ENCODE data around the gene PDE1C.

Gene PDE1C

GRCh38 chr7:32026083-32026425 is 44.2 kb downstream of the PDE1C start:
- Histone ChIP-seq H3K27ac (ENCODE audit: low read length) (no peak overlapping the region), H3K4me1 (ENCODE audit: low read length) (no peaks in the 10 kb centered on the region), H3K9me3 (ENCODE audit: insufficient read depth, low read length) (no peaks in the 10 kb centered on the region), H4K20me1 (ENCODE audit: insufficient read depth, low read length) (no peaks in the 10 kb centered on the region), H3K4me2 (ENCODE audit: low read length) (no peak overlapping the region), H3K9ac (ENCODE audit: low read length) (no peak overlapping the region), H3K27me3 (ENCODE audit: low read depth, low read length) (no peaks in the 10 kb centered on the region), H3K36me3 (replicated peaks; ENCODE audit: low read depth, low read length) (no peaks in the 10 kb centered on the region), H2AFZ (ENCODE audit: low read depth, low read length) (no peak overlapping the region), H3K79me2 (ENCODE audit: low read length) (no peaks in the 10 kb centered on the region), H3K4me3 (ENCODE audit: low read length) (no peak overlapping the region)
- TF ChIP-seq EZH2phosphoT487 (IDR thresholded peaks at IDR 0.05; ENCODE audit: low read depth): no peak
- no peak for TF ChIP-seq CTCF (IDR thresholded peaks at IDR 0.05; ENCODE audit: low read depth, low read length)

GRCh38 chr7:32025381-32026082 is 44.7 kb downstream of the PDE1C start:
- Histone ChIP-seq H3K27ac (ENCODE audit: low read length) (no peak overlapping the region), H3K4me1 (ENCODE audit: low read length) (no peaks in the 10 kb centered on the region), H3K9ac (ENCODE audit: low read length) (no peak overlapping the region), H3K4me3 (ENCODE audit: low read length) (no peak overlapping the region), H2AFZ (ENCODE audit: low read depth, low read length) (no peak overlapping the region), H3K79me2 (ENCODE audit: low read length) (no peaks in the 10 kb centered on the region), H3K36me3 (replicated peaks; ENCODE audit: low read depth, low read length) (no peaks in the 10 kb centered on the region), H4K20me1 (ENCODE audit: insufficient read depth, low read length) (no peaks in the 10 kb centered on the region), H3K4me2 (ENCODE audit: low read length) (no peak overlapping the region), H3K9me3 (ENCODE audit: insufficient read depth, low read length) (no peaks in the 10 kb centered on the region), H3K27me3 (ENCODE audit: low read depth, low read length) (no peaks in the 10 kb centered on the region)
- TF ChIP-seq CTCF (IDR thresholded peaks at IDR 0.05; ENCODE audit: low read depth, low read length) (no peak), EZH2phosphoT487 (IDR thresholded peaks at IDR 0.05; ENCODE audit: low read depth) (no peak)

GRCh38 chr7:32023376-32023775 is 46.8 kb downstream of the PDE1C start:
- H3K36me3 ChIP-seq (replicated peaks; ENCODE audit: low read depth, low read length): no peaks in the 10 kb centered on the region
- H3K9me3 ChIP-seq (ENCODE audit: insufficient read depth, low read length): no peaks in the 10 kb centered on the region
- no peak overlapping the region for H3K4me2 ChIP-seq (ENCODE audit: low read length)
- no peaks in the 10 kb centered on the region for H3K27me3 ChIP-seq (ENCODE audit: low read depth, low read length)
- H3K27ac ChIP-seq (ENCODE audit: low read length): no peak overlapping the region
- no peak overlapping the region for H3K9ac ChIP-seq (ENCODE audit: low read length)
- no peaks in the 10 kb centered on the region for H4K20me1 ChIP-seq (ENCODE audit: insufficient read depth, low read length)
- H3K4me1 ChIP-seq (ENCODE audit: low read length): no peaks in the 10 kb centered on the region
- no peak overlapping the region for H2AFZ ChIP-seq (ENCODE audit: low read depth, low read length)
- H3K4me3 ChIP-seq (ENCODE audit: low read length): no peak overlapping the region
- H3K79me2 ChIP-seq (ENCODE audit: low read length): no peaks in the 10 kb centered on the region
- TF ChIP-seq EZH2phosphoT487 (IDR thresholded peaks at IDR 0.05; ENCODE audit: low read depth) (no peak), CTCF (IDR thresholded peaks at IDR 0.05; ENCODE audit: low read depth, low read length) (no peak)

GRCh38 chr7:32022966-32023365 is 47.2 kb downstream of the PDE1C start:
- no peak for TF ChIP-seq CTCF (IDR thresholded peaks at IDR 0.05; ENCODE audit: low read depth, low read length)
- TF ChIP-seq EZH2phosphoT487 (IDR thresholded peaks at IDR 0.05; ENCODE audit: low read depth): no peak
- Histone ChIP-seq H3K79me2 (ENCODE audit: low read length) (no peaks in the 10 kb centered on the region), H3K4me3 (ENCODE audit: low read length) (no peak overlapping the region)

More at GRCh38 chr7:32022966-32023365, 47.2 kb downstream of the PDE1C start:
- no peak overlapping the region for H3K27ac ChIP-seq (ENCODE audit: low read length)
- no peak overlapping the region for H2AFZ ChIP-seq (ENCODE audit: low read depth, low read length)
- H3K36me3 ChIP-seq (replicated peaks; ENCODE audit: low read depth, low read length): no peaks in the 10 kb centered on the region
- no peaks in the 10 kb centered on the region for H3K4me1 ChIP-seq (ENCODE audit: low read length)
- H3K4me2 ChIP-seq (ENCODE audit: low read length): no peak overlapping the region
- no peak overlapping the region for H3K9ac ChIP-seq (ENCODE audit: low read length)
- H3K9me3 ChIP-seq (ENCODE audit: insufficient read depth, low read length): no peaks in the 10 kb centered on the region
- no peaks in the 10 kb centered on the region for H4K20me1 ChIP-seq (ENCODE audit: insufficient read depth, low read length)
- no peaks in the 10 kb centered on the region for H3K27me3 ChIP-seq (ENCODE audit: low read depth, low read length)

Measured in OCI-LY3 (cell line).